GM06990 (cell line): ENCODE measurements around the gene GPR146.

Source experiments
- DNase-seq: peaks from one replicate; pipeline ENCODE4 v3.0.0-alpha.2; 2011; ENCODE audit not compliant: insufficient read length; ENCODE audit errors: extremely low read depth
- H3K27me3 ChIP-seq: replicated peaks from 2 replicates; pipeline ENCODE4 v1.6.0; 2011; ENCODE audit warnings: low read length; ENCODE audit not compliant: control insufficient read depth, insufficient read depth
- H3K36me3 ChIP-seq: 2 replicates; pipeline ENCODE4 v1.5.1; 2011; ENCODE audit warnings: low read length; ENCODE audit not compliant: control insufficient read depth, insufficient read depth
- H3K4me3 ChIP-seq: replicated peaks from 2 replicates; pipeline ENCODE4 v1.5.1; 2011; ENCODE audit warnings: low read depth, mild to moderate bottlenecking, control low read depth, low read length
- CTCF ChIP-seq: IDR thresholded peaks from 2 replicates; pipeline ENCODE4 v1.5.1; 2011; ENCODE audit warnings: low read length, control low read depth, mild to moderate bottlenecking, inconsistent platforms; ENCODE audit not compliant: insufficient read depth, poor library complexity, severe bottlenecking

The GPR146 gene

DNA sequence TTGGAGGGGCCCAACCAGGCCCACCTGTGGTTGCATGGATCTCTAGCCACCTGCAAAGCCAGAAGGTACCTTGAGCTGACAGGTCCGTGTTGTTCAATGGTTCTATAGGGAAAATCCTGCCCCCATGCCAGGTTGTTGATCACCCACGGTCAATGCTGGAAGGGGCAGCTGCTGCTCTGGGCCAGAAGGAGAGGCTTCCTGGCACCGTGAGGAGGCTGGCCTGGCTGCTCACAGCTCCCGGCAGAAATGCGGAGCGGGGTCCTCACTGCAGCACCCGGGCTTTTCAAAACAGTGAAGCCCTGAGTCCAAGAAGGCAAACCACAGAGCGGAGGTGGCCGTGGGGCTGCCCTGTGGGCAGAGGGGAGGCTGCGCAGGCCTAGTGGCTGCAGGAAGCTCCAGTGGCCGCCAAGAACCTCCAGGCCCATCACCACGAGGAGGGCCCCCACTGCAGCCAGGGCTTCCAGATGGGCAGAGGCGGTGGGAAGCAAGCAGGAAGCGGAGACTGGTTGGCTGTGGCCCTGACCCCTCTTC, 25.0 kb upstream of the GPR146 start:
- Histone ChIP-seq H3K36me3 (peaks cover 25% of the 10 kb centered on the region), H3K27me3 (no peaks in the 10 kb centered on the region), H3K4me3 (no peak overlapping the region)
- DNase-seq, result no peak
- no peak for TF ChIP-seq CTCF

DNA sequence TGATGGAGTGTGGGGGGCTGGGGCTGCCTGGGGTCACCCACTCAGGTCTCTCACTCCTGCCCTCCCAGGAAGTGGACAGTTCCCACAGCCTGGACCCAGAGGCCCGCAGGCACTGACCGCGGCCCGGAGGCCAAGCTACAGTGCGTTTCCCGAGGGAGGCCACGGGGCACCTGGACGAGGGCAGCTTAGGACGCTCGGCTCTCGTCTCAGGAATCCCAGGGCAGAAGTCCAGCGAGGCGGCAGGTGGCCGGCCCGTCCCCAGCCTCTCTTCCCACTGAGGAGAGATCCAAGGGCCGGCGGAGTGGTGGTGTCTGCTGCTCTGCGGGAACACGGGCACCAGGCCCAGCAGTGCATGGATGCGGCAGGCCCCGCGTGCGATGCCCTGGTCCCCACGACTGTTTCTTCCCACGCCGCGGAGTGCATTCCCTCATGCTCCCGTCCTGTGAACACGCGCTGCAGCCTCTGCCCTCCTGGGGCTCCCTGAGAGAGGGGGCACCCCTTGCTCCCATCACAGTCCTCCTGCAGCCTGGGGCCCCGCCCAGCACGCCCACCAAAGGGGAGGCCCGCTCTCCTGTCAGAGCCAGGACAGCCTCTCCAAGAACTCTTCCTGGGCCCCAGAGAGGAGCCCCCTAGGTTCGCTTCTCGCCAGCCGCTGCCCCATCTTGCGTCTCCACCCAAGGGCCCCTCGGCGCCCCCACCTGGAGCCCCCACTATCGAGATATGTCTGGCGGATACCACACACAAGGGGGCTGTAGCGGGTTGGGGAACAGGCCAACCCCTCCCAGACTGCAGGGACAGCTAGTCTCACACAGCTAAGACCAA, 24.3 kb upstream of the GPR146 start:
- no peak for DNase-seq
- peaks cover 27% of the 10 kb centered on the region for H3K36me3 ChIP-seq
- TF ChIP-seq CTCF, result no peak

DNA sequence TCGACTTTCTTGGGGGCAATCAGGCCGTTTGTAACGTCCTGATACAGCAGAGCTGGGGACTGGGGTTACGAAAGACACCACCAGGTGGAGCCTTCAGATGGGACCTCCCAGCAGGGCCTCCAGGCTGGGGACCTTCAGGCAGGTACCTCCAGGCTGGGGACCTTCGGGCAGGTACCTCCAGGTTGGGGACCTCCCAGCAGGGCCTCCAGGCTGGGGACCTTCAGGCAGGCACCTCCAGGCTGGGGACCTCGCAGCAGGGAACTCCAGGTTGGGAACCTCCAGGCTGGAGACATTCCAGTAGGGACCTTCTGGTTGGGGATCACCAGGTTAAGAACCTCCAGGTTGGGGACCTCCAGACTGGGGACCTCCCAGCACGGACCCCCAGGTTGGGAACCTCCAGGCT, 23.5 kb upstream of the GPR146 start:
- H3K4me3 ChIP-seq, result no peak overlapping the region
- H3K36me3 ChIP-seq, result peaks cover 31% of the 10 kb centered on the region
- no peaks in the 10 kb centered on the region for H3K27me3 ChIP-seq
- TF ChIP-seq CTCF, result peak; percentile 10
- DNase-seq, result no peak

More for the DNA sequence above, 24.3 kb upstream of the GPR146 start:
- Histone ChIP-seq H3K4me3 (no peak overlapping the region), H3K27me3 (no peaks in the 10 kb centered on the region)

DNA sequence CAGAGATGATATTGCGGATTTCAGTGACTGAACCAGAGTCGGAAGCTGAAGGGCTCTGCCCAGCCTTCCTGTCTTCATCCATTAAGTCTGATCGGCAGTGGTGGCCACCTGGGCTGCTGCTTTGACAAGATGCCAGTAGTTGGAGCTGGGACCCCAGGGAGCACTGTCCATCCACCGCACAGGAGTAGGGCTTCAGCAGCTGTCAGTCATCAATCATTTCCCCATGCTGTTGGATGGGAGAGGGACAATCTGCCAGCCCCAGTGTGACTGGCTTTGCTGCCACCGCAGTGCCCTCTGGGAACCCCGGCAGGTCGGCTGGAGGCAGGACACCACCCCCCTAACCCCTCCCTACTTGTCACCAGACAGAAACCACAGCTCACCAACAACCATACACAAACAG, 23.0 kb upstream of the GPR146 start:
- no peak overlapping the region for H3K4me3 ChIP-seq
- no peak for TF ChIP-seq CTCF
- peaks cover 35% of the 10 kb centered on the region for H3K36me3 ChIP-seq
- DNase-seq, result no peak
- no peaks in the 10 kb centered on the region for H3K27me3 ChIP-seq

- TF ChIP-seq CTCF, result no peak
- Histone ChIP-seq H3K36me3 (peaks cover 35% of the 10 kb centered on the region), H3K4me3 (no peak overlapping the region), H3K27me3 (no peaks in the 10 kb centered on the region)
- no peak for DNase-seq
Observed at GRCh38 chr7:1021931-1022330, 22.4 kb upstream of the GPR146 start.
